CD8-positive, alpha-beta memory T cell (primary cell): ENCODE measurements around the gene STK10. TPM values are rescaled to one million over a fixed set of nuclear protein-coding genes. Genes with fewer than 3 reads are reported as not detected.

Source experiments
- CTCF ChIA-PET: fragments of 350-600 bp; sonication (Branson Sonifier 250); formaldehyde crosslinking; loops from one replicate; lab custom pipeline; 2021; ENCODE audit warnings: antibody characterized with exemption; lab: Charles Lee
- POLR2A ChIA-PET: fragments of 350-600 bp; sonication (Branson Sonifier 250); formaldehyde crosslinking; loops from one replicate; lab custom pipeline; 2021; ENCODE audit warnings: antibody characterized with exemption; lab: Charles Lee
- DNase-seq, 5 donors: peaks; one replicate each; pipeline versions ENCODE4 v3.0.0 to v3.0.0-alpha.2; 2020 to 2022; ENCODE audit warnings: mixed read lengths in 1 of 5
- H3K27ac ChIP-seq: one replicate; pipeline ENCODE4 v1.7.0; 2013; ENCODE audit warnings: low read depth, mild to moderate bottlenecking, low read length, moderate library complexity
- H3K27me3 ChIP-seq: 2 replicates; pipeline ENCODE4 v1.7.0; 2013; ENCODE audit warnings: low read length, mild to moderate bottlenecking; ENCODE audit not compliant: insufficient read depth, poor library complexity, severe bottlenecking
- H3K36me3 ChIP-seq: 2 replicates; pipeline ENCODE4 v1.7.0; 2013; ENCODE audit warnings: mild to moderate bottlenecking, low read length, moderate library complexity; ENCODE audit not compliant: insufficient read depth
- H3K4me1 ChIP-seq: 2 replicates; pipeline ENCODE4 v1.7.0; 2013; ENCODE audit warnings: mild to moderate bottlenecking, low read length, moderate library complexity; ENCODE audit not compliant: insufficient read depth
- H3K4me3 ChIP-seq: 2 replicates; pipeline ENCODE4 v1.7.0; 2013; ENCODE audit warnings: mild to moderate bottlenecking, low read length
- H3K9me3 ChIP-seq: 2 replicates; pipeline ENCODE4 v1.7.0; 2013; ENCODE audit warnings: mild to moderate bottlenecking, low read length
- H3K27ac Mint-ChIP-seq, 8 donors: one replicate each; pipeline ENCODE4 v1.8.0; 2020 to 2021; ENCODE audit warnings: mixed read lengths in 8 of 8, mild to moderate bottlenecking in 6 of 8, inconsistent platforms in 3 of 8, moderate library complexity in 3 of 8
- H3K27me3 Mint-ChIP-seq, 2 donors: one replicate each; pipeline ENCODE4 v1.8.0; 2020 to 2021; ENCODE audit warnings: mixed read lengths in 2 of 2, mild to moderate bottlenecking in 1 of 2, moderate library complexity in 1 of 2
- H3K36me3 Mint-ChIP-seq, 3 donors: one replicate each; pipeline ENCODE4 v1.8.0; 2020 to 2021; ENCODE audit warnings: mixed read lengths in 3 of 3, inconsistent platforms in 1 of 3, mild to moderate bottlenecking in 1 of 3
- H3K4me1 Mint-ChIP-seq, 3 donors: one replicate each; pipeline ENCODE4 v1.8.0; 2020 to 2021; ENCODE audit warnings: mixed read lengths in 3 of 3, inconsistent platforms in 1 of 3, mild to moderate bottlenecking in 1 of 3
- H3K4me3 Mint-ChIP-seq, 7 donors: one replicate each; pipeline ENCODE4 v1.8.0; 2020 to 2021; ENCODE audit warnings: mixed read lengths in 7 of 7, mild to moderate bottlenecking in 6 of 7, moderate library complexity in 4 of 7, inconsistent platforms in 2 of 7
- H3K9me3 Mint-ChIP-seq, 5 donors: one replicate each; pipeline ENCODE4 v1.8.0; 2020 to 2022; ENCODE audit warnings: mixed read lengths in 5 of 5, mild to moderate bottlenecking in 3 of 5, moderate library complexity in 2 of 5, inconsistent platforms in 1 of 5
- polyA plus RNA-seq: library from polyadenylated mRNA; unstranded; fragments of 300-500 nt; fragmentation: Illumina TruSeq; gene quantifications from one replicate; pipeline ENCODE4 v1.2.3, GENCODE V29; 2021
- total RNA-seq, 2 experiments: library from RNA; stranded (reverse); gene quantifications; one replicate each; pipeline ENCODE4 v1.2.3, GENCODE V29; 2021

STK10 gene
- total and polyA plus RNA-seq, 3 experiments from 2014 or later = 113 to 170 (median 118) TPM

DNA sequence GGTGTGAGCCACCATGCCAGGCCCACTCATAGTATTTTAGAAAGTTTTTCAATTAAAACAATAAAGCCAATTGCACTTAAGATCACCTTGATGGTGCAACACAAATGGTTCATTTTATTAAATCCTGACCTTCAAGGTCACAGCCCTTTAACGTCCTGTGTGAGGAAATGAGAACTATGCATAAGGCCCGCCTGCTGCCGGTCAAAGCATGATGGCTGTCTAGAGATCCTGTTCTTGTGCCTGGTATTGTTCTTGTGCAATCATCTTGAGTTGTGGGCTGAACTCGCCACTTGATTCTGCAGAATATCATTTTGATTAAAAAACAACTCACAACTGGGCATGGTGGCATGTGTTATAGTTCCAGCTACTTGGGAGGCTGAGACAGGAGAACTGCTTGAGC is 137.9 kb downstream of the STK10 start:
- Mint-ChIP-seq H3K4me1 (peaks cover 3 to 5% (median 5%) of the 10 kb centered on the region in 3 donors), H3K27ac (peak overlapping the region in 2 of 8 donors; percentile 32 to 67), H3K9me3 (no peaks in the 10 kb centered on the region), H3K4me3 (no peak overlapping the region), H3K27me3 (peaks cover 0 to 4% of the 10 kb centered on the region in 2 donors), H3K36me3 (peaks cover 12 to 88% (median 24%) of the 10 kb centered on the region in 3 donors)
- ChIA-PET POLR2A (no interaction called here), CTCF (interaction anchor here (1.4 to 1.5 kb wide), 2 partner anchors 9 kb away, joined by 4 to 8 read pairs; no protein-coding TSS in a partner anchor)
- H3K27me3 ChIP-seq = no peaks in the 10 kb centered on the region
- no peaks in the 10 kb centered on the region for H3K4me1 ChIP-seq
- peaks cover 88% of the 10 kb centered on the region for H3K36me3 ChIP-seq
- H3K27ac ChIP-seq = no peak overlapping the region
- no peaks in the 10 kb centered on the region for H3K9me3 ChIP-seq
- DNase-seq = no peak
- no peak overlapping the region for H3K4me3 ChIP-seq

DNA sequence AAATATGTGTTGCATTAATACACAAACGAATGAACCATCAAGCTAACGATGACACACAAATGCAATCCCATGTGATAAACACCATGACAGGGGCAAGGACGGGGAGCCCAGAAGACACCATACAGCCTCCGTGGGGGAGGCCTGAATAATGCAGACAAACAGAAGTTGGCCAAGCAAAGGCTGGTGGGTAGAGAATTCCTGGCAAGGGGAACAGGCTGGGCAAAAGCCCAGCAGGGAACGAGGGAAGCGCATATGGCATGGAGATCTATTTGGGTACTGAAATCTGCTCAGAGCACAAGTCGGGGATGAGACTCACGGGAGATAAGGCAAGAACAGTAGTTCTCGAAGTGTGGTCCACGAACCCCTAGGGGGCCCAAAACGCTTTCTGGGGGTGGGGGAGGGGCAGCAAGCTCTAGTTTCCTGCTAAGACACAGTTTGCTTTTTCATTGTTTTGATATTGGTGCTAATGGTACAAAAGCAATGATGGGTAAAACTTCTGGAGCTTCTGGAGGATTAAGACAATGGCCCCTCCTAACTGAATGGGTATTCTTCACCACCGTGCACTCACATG is 138.7 kb downstream of the STK10 start:
- peaks cover 12 to 88% (median 24%) of the 10 kb centered on the region in 3 donors for H3K36me3 Mint-ChIP-seq
- no peaks in the 10 kb centered on the region for H3K4me1 ChIP-seq
- H3K36me3 ChIP-seq = peaks cover 88% of the 10 kb centered on the region
- H3K27me3 ChIP-seq = no peaks in the 10 kb centered on the region
- H3K27ac ChIP-seq = no peak overlapping the region
- H3K9me3 Mint-ChIP-seq = no peaks in the 10 kb centered on the region
- DNase-seq = no peak
- peaks cover 0 to 4% of the 10 kb centered on the region in 2 donors for H3K27me3 Mint-ChIP-seq
- CTCF ChIA-PET = interaction anchor here (1.5 kb wide), 1 partner anchor 10 kb away, joined by 4 read pairs; no protein-coding TSS in a partner anchor
- no peak overlapping the region for H3K4me3 Mint-ChIP-seq
- H3K4me1 Mint-ChIP-seq = peaks cover 3 to 5% (median 5%) of the 10 kb centered on the region in 3 donors
- no peak overlapping the region for H3K4me3 ChIP-seq
- H3K9me3 ChIP-seq = no peaks in the 10 kb centered on the region
- peak overlapping the region in 5 of 8 donors; percentile 4 to 79 (median 50) for H3K27ac Mint-ChIP-seq
- POLR2A ChIA-PET = no interaction called here

DNA sequence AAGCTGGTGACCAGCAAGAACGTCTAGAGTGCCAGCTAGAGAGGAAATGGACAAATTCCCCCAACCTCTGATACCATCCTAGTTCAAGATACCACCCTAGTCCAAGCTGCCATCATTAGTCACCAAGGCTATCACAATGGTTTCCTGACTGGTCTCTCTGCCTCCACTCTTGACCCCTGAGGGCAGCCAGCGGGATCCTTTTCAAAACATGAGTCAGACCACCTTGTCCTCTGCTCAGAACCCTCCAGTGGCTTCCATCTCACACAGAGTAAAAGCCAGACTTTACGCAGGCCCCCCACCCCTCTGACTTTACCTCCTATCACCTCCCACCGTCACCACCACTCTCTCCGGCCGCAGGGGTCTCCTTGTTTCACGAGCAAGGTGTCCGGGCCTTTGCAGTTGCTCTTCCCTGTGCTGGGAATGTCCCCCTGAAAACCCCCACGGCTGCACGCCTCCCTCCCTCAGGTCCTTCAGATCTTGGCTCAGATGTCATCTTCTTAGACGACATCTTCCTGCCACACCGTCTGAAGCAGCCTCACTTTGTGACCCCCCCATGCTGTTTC is 139.4 kb downstream of the STK10 start:
- ChIA-PET CTCF (interaction anchor here (1.3 to 1.5 kb wide), 2 partner anchors 10 to 13 kb away, joined by 3 to 4 read pairs; no protein-coding TSS in a partner anchor), POLR2A (interaction anchor here (1.5 kb wide), 1 partner anchor 42 kb away, joined by 3 read pairs; the partner anchor contains the start of gene FBXW11)
- no peaks in the 10 kb centered on the region for H3K4me1 ChIP-seq
- no peaks in the 10 kb centered on the region for H3K9me3 ChIP-seq
- no peak for DNase-seq
- H3K4me3 Mint-ChIP-seq = peak overlapping the region in 2 of 7 donors; percentile 38 to 47
- H3K27ac ChIP-seq = no peak overlapping the region
- peaks cover 85% of the 10 kb centered on the region for H3K36me3 ChIP-seq
- H3K36me3 Mint-ChIP-seq = peaks cover 12 to 88% (median 24%) of the 10 kb centered on the region in 3 donors
- H3K4me1 Mint-ChIP-seq = peaks cover 3 to 5% (median 5%) of the 10 kb centered on the region in 3 donors
- H3K27ac Mint-ChIP-seq = peak overlapping the region in 6 of 8 donors; percentile 42 to 90 (median 64)
- no peak overlapping the region for H3K4me3 ChIP-seq
- no peaks in the 10 kb centered on the region for H3K9me3 Mint-ChIP-seq
- peaks cover 0 to 4% of the 10 kb centered on the region in 2 donors for H3K27me3 Mint-ChIP-seq
- H3K27me3 ChIP-seq = no peaks in the 10 kb centered on the region

DNA sequence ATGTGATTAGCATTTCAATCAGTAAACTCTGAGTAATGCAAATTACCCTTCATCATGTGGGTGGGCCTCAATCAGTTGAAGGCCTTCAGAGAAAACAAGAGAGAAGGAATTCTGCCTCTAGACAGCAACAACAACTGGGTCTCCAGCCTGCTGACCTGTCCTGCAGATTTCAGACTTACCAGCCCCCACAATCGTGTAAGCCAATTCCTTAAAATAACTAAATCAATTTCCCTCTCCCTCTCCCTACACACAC is 139.9 kb downstream of the STK10 start:
- H3K36me3 Mint-ChIP-seq = peaks cover 12 to 88% (median 25%) of the 10 kb centered on the region in 3 donors
- H3K27ac Mint-ChIP-seq = peak overlapping the region in 3 of 8 donors; percentile 32 to 90 (median 72)
- H3K4me3 Mint-ChIP-seq = no peak overlapping the region
- no peak for DNase-seq
- POLR2A ChIA-PET = interaction anchor here (1.5 kb wide), 1 partner anchor 42 kb away, joined by 3 read pairs; the partner anchor contains the start of gene FBXW11
- CTCF ChIA-PET = interaction anchor here (0.9 to 1.3 kb wide), 2 partner anchors 11 to 12 kb away, joined by 3 to 4 read pairs; no protein-coding TSS in a partner anchor
- Histone ChIP-seq H3K36me3 (peaks cover 80% of the 10 kb centered on the region), H3K27me3 (no peaks in the 10 kb centered on the region), H3K4me1 (no peaks in the 10 kb centered on the region), H3K27ac (no peak overlapping the region), H3K4me3 (no peak overlapping the region), H3K9me3 (no peaks in the 10 kb centered on the region)
- no peaks in the 10 kb centered on the region for H3K9me3 Mint-ChIP-seq
- peaks cover 0 to 4% of the 10 kb centered on the region in 2 donors for H3K27me3 Mint-ChIP-seq
- peaks cover 3 to 5% (median 5%) of the 10 kb centered on the region in 3 donors for H3K4me1 Mint-ChIP-seq

DNA sequence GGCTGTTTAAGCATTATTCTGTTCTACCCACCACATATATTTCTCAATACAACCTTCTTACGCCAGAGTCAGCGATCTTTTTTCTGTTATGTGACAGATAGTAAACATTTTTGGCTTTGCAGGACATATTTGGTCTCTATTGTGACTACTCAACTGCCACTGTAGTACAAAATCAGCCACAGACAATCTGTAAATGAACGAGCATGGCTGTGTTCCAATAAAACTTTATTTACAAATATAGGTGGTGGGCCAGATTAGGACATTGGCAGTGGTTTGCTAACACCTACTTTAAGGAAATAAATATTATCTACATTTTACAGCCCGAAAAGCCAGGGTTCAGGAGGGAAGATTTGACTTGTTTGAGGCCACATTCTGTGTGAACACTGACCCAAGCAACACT is 141.4 kb downstream of the STK10 start:
- peak overlapping the region in 3 of 8 donors; percentile 10 to 67 (median 43) for H3K27ac Mint-ChIP-seq
- CTCF ChIA-PET = interaction anchor here (0.6 kb wide), 1 partner anchor 142 kb away, joined by 3 read pairs; no protein-coding TSS in a partner anchor

DNA sequence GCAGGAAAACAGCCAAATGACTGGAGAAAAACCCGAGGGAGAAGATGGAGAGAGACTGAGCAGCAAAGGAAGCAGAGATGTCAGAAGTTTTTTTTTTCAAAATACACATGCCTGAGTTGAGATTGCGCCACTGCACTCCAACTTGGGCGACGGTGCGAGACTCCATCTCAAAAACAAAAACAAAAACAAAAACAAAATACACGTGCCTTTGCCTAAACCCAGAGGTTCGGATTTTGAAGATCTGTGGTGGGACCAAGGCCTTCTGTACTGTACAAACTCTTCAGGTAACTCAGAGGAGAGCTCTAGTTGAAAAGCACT is 142.8 kb downstream of the STK10 start:
- no peaks in the 10 kb centered on the region for H3K27me3 ChIP-seq
- Mint-ChIP-seq H3K9me3 (no peaks in the 10 kb centered on the region), H3K4me1 (peaks cover 3 to 6% (median 5%) of the 10 kb centered on the region in 3 donors), H3K4me3 (no peak overlapping the region), H3K27me3 (peaks cover 0 to 4% of the 10 kb centered on the region in 2 donors), H3K36me3 (peaks cover 7 to 70% (median 18%) of the 10 kb centered on the region in 3 donors), H3K27ac (peak overlapping the region in 3 of 8 donors; percentile 54 to 82 (median 79))
- peaks cover 55% of the 10 kb centered on the region for H3K36me3 ChIP-seq
- H3K4me3 ChIP-seq = no peak overlapping the region
- H3K9me3 ChIP-seq = no peaks in the 10 kb centered on the region
- CTCF ChIA-PET = no interaction called here
- no peak for DNase-seq
- H3K4me1 ChIP-seq = no peaks in the 10 kb centered on the region
- H3K27ac ChIP-seq = no peak overlapping the region
- POLR2A ChIA-PET = no interaction called here

More for the DNA sequence above, 141.4 kb downstream of the STK10 start:
- Histone ChIP-seq H3K27me3 (no peaks in the 10 kb centered on the region), H3K4me3 (no peak overlapping the region), H3K27ac (no peak overlapping the region), H3K9me3 (no peaks in the 10 kb centered on the region), H3K36me3 (peaks cover 65% of the 10 kb centered on the region), H3K4me1 (no peaks in the 10 kb centered on the region)
- DNase-seq = no peak
- Mint-ChIP-seq H3K4me3 (no peak overlapping the region), H3K9me3 (no peaks in the 10 kb centered on the region), H3K4me1 (peaks cover 3 to 5% (median 5%) of the 10 kb centered on the region in 3 donors), H3K36me3 (peaks cover 8 to 81% (median 21%) of the 10 kb centered on the region in 3 donors), H3K27me3 (peaks cover 0 to 4% of the 10 kb centered on the region in 2 donors)
- POLR2A ChIA-PET = interaction anchor here (0.6 kb wide), 1 partner anchor 18 kb away, joined by 3 read pairs; no protein-coding TSS in a partner anchor

DNA sequence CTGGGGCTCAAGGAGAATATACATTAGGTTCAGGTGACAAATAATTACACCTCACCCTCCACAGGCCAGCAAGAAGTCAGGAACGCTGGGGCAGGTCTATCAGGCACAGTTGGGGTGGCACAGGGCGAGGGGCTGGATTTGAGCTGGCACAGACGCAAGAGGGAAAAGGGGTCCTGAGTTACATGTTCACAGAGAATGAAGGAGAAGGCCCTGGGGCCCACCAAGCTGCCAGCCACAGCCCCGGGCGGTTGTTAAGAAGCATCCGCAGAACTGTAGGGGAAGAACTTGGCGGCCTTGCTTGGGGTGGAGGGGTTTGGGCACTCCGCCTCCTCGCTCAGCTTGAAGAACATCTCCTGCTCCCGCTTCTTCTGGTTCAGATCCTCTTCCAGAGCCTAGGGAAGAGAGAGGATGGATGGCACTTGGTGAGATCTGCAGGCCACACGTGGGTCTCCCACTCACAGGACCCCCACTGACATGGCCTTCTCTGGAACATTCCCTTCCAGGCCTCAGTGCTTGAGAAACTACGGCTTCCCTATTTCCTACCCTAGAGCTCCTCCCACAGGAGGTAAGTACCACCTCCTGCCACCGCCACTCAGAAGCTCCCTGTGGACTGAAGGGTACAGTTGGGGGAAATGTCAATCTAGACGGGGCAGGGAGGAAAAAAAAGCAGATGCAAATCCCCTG is 143.3 kb downstream of the STK10 start:
- Histone ChIP-seq H3K4me1 (no peaks in the 10 kb centered on the region), H3K4me3 (no peak overlapping the region), H3K9me3 (no peaks in the 10 kb centered on the region), H3K27me3 (no peaks in the 10 kb centered on the region), H3K27ac (no peak overlapping the region), H3K36me3 (peaks cover 50% of the 10 kb centered on the region)
- peaks cover 7 to 66% (median 16%) of the 10 kb centered on the region in 3 donors for H3K36me3 Mint-ChIP-seq
- H3K27me3 Mint-ChIP-seq = peaks cover 0 to 4% of the 10 kb centered on the region in 2 donors
- POLR2A ChIA-PET = no interaction called here
- no peak overlapping the region for H3K4me3 Mint-ChIP-seq
- CTCF ChIA-PET = no interaction called here
- no peak for DNase-seq
- H3K4me1 Mint-ChIP-seq = peaks cover 8 to 11% (median 10%) of the 10 kb centered on the region in 3 donors
- H3K27ac Mint-ChIP-seq = peak overlapping the region in 3 of 8 donors; percentile 54 to 79 (median 57)
- no peaks in the 10 kb centered on the region for H3K9me3 Mint-ChIP-seq
